OCI-LY1 (cell line): Measurements from ENCODE around the gene MAST4.

Experiments
- H2AFZ ChIP-seq: fragments of 200-600 bp; sonication (generic), shearing (Covaris generic); 2 replicates; pipeline ENCODE4 v1.6.0; 2014; ENCODE audit warnings: antibody characterized with exemption, mild to moderate bottlenecking, low read length
- H3F3A ChIP-seq: fragments of 200-600 bp; sonication (generic), shearing (Covaris generic); 2 replicates; pipeline ENCODE4 v1.6.0; 2014; ENCODE audit warnings: mild to moderate bottlenecking, antibody characterized with exemption, low read length, moderate library complexity; ENCODE audit not compliant: insufficient read depth
- H3K27ac ChIP-seq: fragments of 200-600 bp; sonication (generic); 2 replicates; pipeline ENCODE4 v1.5.1; 2014; ENCODE audit warnings: low read length, mixed run types, mild to moderate bottlenecking, low read depth; ENCODE audit not compliant: poor library complexity, severe bottlenecking
- H3K27me3 ChIP-seq: fragments of 200-600 bp; sonication (generic); 2 replicates; pipeline ENCODE4 v1.6.0; 2014; ENCODE audit warnings: antibody characterized with exemption, mild to moderate bottlenecking, low read length, moderate library complexity; ENCODE audit not compliant: insufficient read depth
- H3K36me3 ChIP-seq: fragments of 200-600 bp; sonication (generic); 2 replicates; pipeline ENCODE4 v1.6.1; 2014; ENCODE audit warnings: mild to moderate bottlenecking, antibody characterized with exemption, low read length, moderate library complexity, mixed read lengths; ENCODE audit not compliant: insufficient read depth
- H3K4me1 ChIP-seq: fragments of 200-600 bp; sonication (generic); 2 replicates; pipeline ENCODE4 v1.5.1; 2014; ENCODE audit warnings: mild to moderate bottlenecking, low read length, moderate library complexity; ENCODE audit not compliant: insufficient read depth, severe bottlenecking
- H3K4me2 ChIP-seq: fragments of 200-600 bp; sonication (generic), shearing (Covaris generic); 2 replicates; pipeline ENCODE4 v1.6.1; 2014; ENCODE audit warnings: low read length
- H3K4me3 ChIP-seq: fragments of 200-600 bp; sonication (generic); 2 replicates; pipeline ENCODE4 v1.5.1; 2014; ENCODE audit warnings: low read length, low read depth, mild to moderate bottlenecking, mixed read lengths; ENCODE audit not compliant: poor library complexity, severe bottlenecking
- H3K79me2 ChIP-seq: fragments of 200-600 bp; shearing (Covaris generic); 2 replicates; pipeline ENCODE4 v1.6.1; 2016; ENCODE audit warnings: mixed run types, low read length, mixed read lengths; ENCODE audit not compliant: insufficient read depth
- H3K9ac ChIP-seq: fragments of 200-600 bp; sonication (generic), shearing (Covaris generic); 2 replicates; pipeline ENCODE4 v1.6.1; 2014; ENCODE audit warnings: mild to moderate bottlenecking, low read length, mixed read lengths
- H3K9me2 ChIP-seq: fragments of 200-600 bp; sonication (generic), shearing (Covaris generic); 2 replicates; pipeline ENCODE4 v1.6.1; 2014; ENCODE audit warnings: low read depth, mild to moderate bottlenecking, low read length, mixed read lengths
- H3K9me3 ChIP-seq: fragments of 200-600 bp; shearing (Covaris generic); 2 replicates; pipeline ENCODE4 v1.6.1; 2014; ENCODE audit warnings: low read length, mixed read lengths
- H4K20me1 ChIP-seq: fragments of 200-600 bp; sonication (generic), shearing (Covaris generic); 2 replicates; pipeline ENCODE4 v1.6.0; 2016; ENCODE audit warnings: mild to moderate bottlenecking, low read length; ENCODE audit not compliant: insufficient read depth
- CTCF ChIP-seq: fragments of 200-600 bp; sonication (generic), shearing (Covaris generic); IDR thresholded peaks from 2 replicates; pipeline ENCODE4 v1.5.1; 2017; ENCODE audit warnings: mild to moderate bottlenecking, antibody characterized with exemption, low read length, moderate library complexity, mixed read lengths
- EZH2 ChIP-seq: fragments of 200-600 bp; sonication (generic), shearing (Covaris generic); IDR thresholded peaks from 2 replicates; pipeline ENCODE4 v1.8.0; 2017; ENCODE audit warnings: borderline replicate concordance, mixed run types, mild to moderate bottlenecking, antibody characterized with exemption, low read length, moderate library complexity, mixed read lengths

Gene MAST4

GRCh38 chr5:66976108-66976507, 379.9 kb downstream of the MAST4 start:
- no peaks in the 10 kb centered on the region for H3F3A ChIP-seq

GRCh38 chr5:66979738-66980137, 383.5 kb downstream of the MAST4 start:
- TF ChIP-seq CTCF (no peak), EZH2 (no peak)
- Histone ChIP-seq H4K20me1 (no peaks in the 10 kb centered on the region), H3K4me1 (no peaks in the 10 kb centered on the region), H3F3A (no peaks in the 10 kb centered on the region), H3K9me3 (no peaks in the 10 kb centered on the region), H3K79me2 (no peaks in the 10 kb centered on the region), H3K4me3 (no peak overlapping the region), H3K27me3 (no peaks in the 10 kb centered on the region), H3K27ac (no peak overlapping the region), H3K9ac (no peak overlapping the region), H3K4me2 (no peak overlapping the region), H3K36me3 (no peaks in the 10 kb centered on the region), H2AFZ (no peak overlapping the region), H3K9me2 (no peaks in the 10 kb centered on the region)

More at GRCh38 chr5:66976108-66976507, 379.9 kb downstream of the MAST4 start:
- TF ChIP-seq EZH2 (no peak), CTCF (no peak)
- Histone ChIP-seq H3K27ac (no peak overlapping the region), H3K4me3 (no peak overlapping the region), H3K79me2 (no peaks in the 10 kb centered on the region), H4K20me1 (no peaks in the 10 kb centered on the region), H3K9ac (no peak overlapping the region), H2AFZ (no peak overlapping the region), H3K9me2 (no peaks in the 10 kb centered on the region), H3K36me3 (no peaks in the 10 kb centered on the region), H3K9me3 (no peaks in the 10 kb centered on the region), H3K4me1 (no peaks in the 10 kb centered on the region), H3K4me2 (no peak overlapping the region), H3K27me3 (no peaks in the 10 kb centered on the region)

GRCh38 chr5:66981266-66982055, 385.3 kb downstream of the MAST4 start:
- Histone ChIP-seq H3K9me2 (no peaks in the 10 kb centered on the region), H2AFZ (no peak overlapping the region), H3K4me1 (no peaks in the 10 kb centered on the region), H3K36me3 (no peaks in the 10 kb centered on the region), H3K27me3 (no peaks in the 10 kb centered on the region), H4K20me1 (no peaks in the 10 kb centered on the region), H3K4me3 (no peak overlapping the region), H3K9ac (no peak overlapping the region), H3K79me2 (no peaks in the 10 kb centered on the region), H3K9me3 (no peaks in the 10 kb centered on the region), H3K4me2 (no peak overlapping the region), H3F3A (no peaks in the 10 kb centered on the region), H3K27ac (no peak overlapping the region)
- TF ChIP-seq EZH2 (no peak), CTCF (no peak)
